Measurements from ENCODE around the gene ITSN2.

DNA sequence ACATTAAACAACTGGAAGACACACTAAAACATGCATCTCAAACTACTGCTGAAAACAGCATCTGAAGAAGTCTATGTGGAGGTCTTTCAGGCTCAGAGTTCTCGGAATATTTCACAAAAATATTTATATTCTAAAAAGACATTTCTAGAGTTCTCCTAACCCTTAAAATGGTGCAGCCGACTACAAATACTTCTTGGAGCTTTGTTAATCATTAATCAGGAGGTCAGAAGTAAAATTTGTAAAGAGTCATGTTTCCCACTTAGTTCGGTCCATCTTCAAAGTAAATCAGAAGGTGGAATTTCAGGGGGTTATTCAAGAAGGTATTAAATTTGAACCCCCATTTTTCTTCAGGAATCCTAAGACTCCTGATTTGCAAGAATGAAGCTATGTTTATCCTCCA lies 112.7 kb downstream of the ITSN2 start:
- TF ChIP-seq, protein P1, sequence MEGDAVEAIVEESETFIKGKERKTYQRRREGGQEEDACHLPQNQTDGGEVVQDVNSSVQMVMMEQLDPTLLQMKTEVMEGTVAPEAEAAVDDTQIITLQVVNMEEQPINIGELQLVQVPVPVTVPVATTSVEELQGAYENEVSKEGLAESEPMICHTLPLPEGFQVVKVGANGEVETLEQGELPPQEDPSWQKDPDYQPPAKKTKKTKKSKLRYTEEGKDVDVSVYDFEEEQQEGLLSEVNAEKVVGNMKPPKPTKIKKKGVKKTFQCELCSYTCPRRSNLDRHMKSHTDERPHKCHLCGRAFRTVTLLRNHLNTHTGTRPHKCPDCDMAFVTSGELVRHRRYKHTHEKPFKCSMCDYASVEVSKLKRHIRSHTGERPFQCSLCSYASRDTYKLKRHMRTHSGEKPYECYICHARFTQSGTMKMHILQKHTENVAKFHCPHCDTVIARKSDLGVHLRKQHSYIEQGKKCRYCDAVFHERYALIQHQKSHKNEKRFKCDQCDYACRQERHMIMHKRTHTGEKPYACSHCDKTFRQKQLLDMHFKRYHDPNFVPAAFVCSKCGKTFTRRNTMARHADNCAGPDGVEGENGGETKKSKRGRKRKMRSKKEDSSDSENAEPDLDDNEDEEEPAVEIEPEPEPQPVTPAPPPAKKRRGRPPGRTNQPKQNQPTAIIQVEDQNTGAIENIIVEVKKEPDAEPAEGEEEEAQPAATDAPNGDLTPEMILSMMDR (conservative IDR thresholded peaks at IDR 0.05 in 1 of 2, IDR thresholded peaks at IDR 0.05 in 1 of 2; ENCODE audit: low read depth in 1 of 2, low read length in 2 of 2): no peak
- no peak for TF ChIP-seq EZH2 (IDR thresholded peaks at IDR 0.05; ENCODE audit: low read length, missing control alignments)
